Suprapubic skin (tissue), 4 donors: ENCODE results near the gene SMIM14.

Experiments used
- CTCF ChIP-seq, 2 donors: fragments of 200-600 bp in 1 of 2; fragments of 450-650 bp in 1 of 2; sonication (generic) in 1 of 2; IDR thresholded peaks; one replicate each; pipeline ENCODE4 v1.5.1; 2016 to 2019; ENCODE audit warnings: antibody characterized with exemption in 2 of 2, mild to moderate bottlenecking in 1 of 2, moderate library complexity in 1 of 2
- EP300 ChIP-seq: sonication (generic); formaldehyde crosslinking; IDR thresholded peaks from one replicate; pipeline ENCODE4 v1.6.1; 2017; ENCODE audit warnings: antibody characterized with exemption
- POLR2A ChIP-seq, 2 donors: fragments of 450-650 bp; IDR thresholded peaks; one replicate each; pipeline ENCODE4 v1.6.1; 2017; ENCODE audit warnings: antibody characterized with exemption in 2 of 2, mild to moderate bottlenecking in 2 of 2, moderate library complexity in 2 of 2
- POLR2AphosphoS5 ChIP-seq, 3 donors: sonication (generic); formaldehyde crosslinking; IDR thresholded peaks; one replicate each; pipeline ENCODE4 v1.6.1; 2017; ENCODE audit warnings: antibody characterized with exemption in 3 of 3

GRCh38 chr4:39648827-39649558 lies 10.3 kb upstream of the SMIM14 start:
- TF ChIP-seq POLR2A (IDR thresholded peaks at IDR 0.05) (no peak), CTCF (IDR thresholded peaks at IDR 0.05) (no peak), POLR2AphosphoS5 (IDR thresholded peaks at IDR 0.05) (no peak), EP300 (no peak)
